K562 (cell line): ENCODE data around the gene RSPH9. TPM values are rescaled to one million over a fixed set of nuclear protein-coding genes. Genes with fewer than 3 reads are reported as not detected.

Source experiments
- BCL6 ChIP-seq: fragments of 250-450 bp; sonication (Bioruptor Pico); IDR thresholded peaks from 2 replicates; pipeline ENCODE4 v1.4.0; 2020
- CREB1 ChIP-seq, 2 experiments: sonication (generic) in 1 of 2; formaldehyde crosslinking in 1 of 2; IDR thresholded peaks; 2 replicates each; pipeline versions ENCODE4 v1.6.1 to v1.8.0; 2012 to 2022; ENCODE audit warnings: inconsistent platforms in 1 of 2, mild to moderate bottlenecking in 1 of 2, missing genetic modification reagents in 1 of 2, moderate library complexity in 1 of 2
- CREM ChIP-seq: IDR thresholded peaks from 2 replicates; pipeline ENCODE4 v1.6.1; 2014; ENCODE audit warnings: antibody characterized with exemption, low read depth
- GABPB1 ChIP-seq: sonication (generic); formaldehyde crosslinking; IDR thresholded peaks from 2 replicates; pipeline ENCODE4 v1.8.0; 2022; ENCODE audit warnings: mild to moderate bottlenecking, missing genetic modification reagents
- MAZ ChIP-seq, 2 experiments: fragments of 450-650 bp in 1 of 2; sonication (generic) in 1 of 2; formaldehyde crosslinking; IDR thresholded peaks in 1 of 2; conservative IDR thresholded peaks in 1 of 2; 2 replicates each; pipeline versions ENCODE4 v1.4.0 to v1.5.0; 2020; ENCODE audit warnings: mild to moderate bottlenecking in 1 of 2, missing genetic modification reagents in 1 of 2
- MTA1 ChIP-seq: fragments of 450-650 bp; IDR thresholded peaks from 2 replicates; pipeline ENCODE4 v1.6.1; 2017; ENCODE audit warnings: borderline replicate concordance
- NFIC ChIP-seq: fragments of 450-650 bp; IDR thresholded peaks from 2 replicates; pipeline ENCODE4 v1.6.1; 2017; ENCODE audit warnings: mild to moderate bottlenecking, inconsistent platforms
- PHB ChIP-seq: fragments of 250-450 bp; sonication (Bioruptor Pico); IDR thresholded peaks from 2 replicates; pipeline ENCODE4 v1.5.0; 2021
- PHF20 ChIP-seq: fragments of 450-650 bp; IDR thresholded peaks from 2 replicates; pipeline ENCODE4 v1.6.1; 2018; ENCODE audit not compliant: partially characterized antibody
- POLR2AphosphoS5 ChIP-seq: IDR thresholded peaks from 2 replicates; pipeline ENCODE4 v1.6.1; 2011; ENCODE audit warnings: mild to moderate bottlenecking, low read depth, low read length, moderate library complexity; ENCODE audit not compliant: control insufficient read depth, insufficient read depth
- POLR2B ChIP-seq: fragments of 450-650 bp; IDR thresholded peaks from 2 replicates; pipeline ENCODE4 v1.6.1; 2018; ENCODE audit warnings: low read depth; ENCODE audit not compliant: partially characterized antibody
- POLR2G ChIP-seq: fragments of 200-400 bp; formaldehyde crosslinking; IDR thresholded peaks from 2 replicates; pipeline ENCODE4 v1.6.1; 2017; ENCODE audit warnings: low read depth, mild to moderate bottlenecking, antibody characterized with exemption, low read length, moderate library complexity
- RAD21 ChIP-seq, 2 experiments: fragments of 250-450 bp in 1 of 2; fragments of 450-650 bp in 1 of 2; sonication (Bioruptor Pico) in 1 of 2; formaldehyde crosslinking in 1 of 2; IDR thresholded peaks in 1 of 2; conservative IDR thresholded peaks in 1 of 2; 2 replicates each; pipeline versions ENCODE4 v1.4.0 to v1.8.0; 2020 to 2022; ENCODE audit warnings: mild to moderate bottlenecking in 2 of 2, moderate library complexity in 1 of 2
- RUNX1 ChIP-seq: sonication (generic); IDR thresholded peaks from 2 replicates; pipeline ENCODE4 v1.6.1; 2016; ENCODE audit warnings: antibody characterized with exemption, low read depth
- SAFB2 ChIP-seq: fragments of 200-400 bp; formaldehyde crosslinking; IDR thresholded peaks from 2 replicates; pipeline ENCODE4 v1.6.1; 2018; ENCODE audit warnings: borderline replicate concordance, low read length, low read depth, moderate library complexity; ENCODE audit not compliant: severe bottlenecking
- SMAD1 ChIP-seq: fragments of 150-350 bp; IDR thresholded peaks from 2 replicates; pipeline ENCODE4 v1.6.1; 2014; ENCODE audit warnings: low read length, low read depth; ENCODE audit not compliant: partially characterized antibody
- SUPT5H ChIP-seq: fragments of 450-650 bp; IDR thresholded peaks from 2 replicates; pipeline ENCODE4 v1.6.1; 2016
- TEAD1 ChIP-seq, 2 experiments: fragments of 450-650 bp in 1 of 2; sonication (generic) in 1 of 2; formaldehyde crosslinking; IDR thresholded peaks; 2 replicates each; pipeline versions ENCODE4 v1.4.0 to v1.8.0; 2020 to 2022; ENCODE audit warnings: mild to moderate bottlenecking in 2 of 2, missing genetic modification reagents in 1 of 2
- TEAD4 ChIP-seq, 2 experiments: sonication (generic) in 1 of 2; formaldehyde crosslinking in 1 of 2; IDR thresholded peaks; 2 replicates each; pipeline versions ENCODE4 v1.6.1 to v1.8.0; 2012 to 2022; ENCODE audit warnings: borderline replicate concordance in 1 of 2, inconsistent platforms in 1 of 2, low read length in 1 of 2, mild to moderate bottlenecking in 1 of 2, missing genetic modification reagents in 1 of 2
- ZNF184 ChIP-seq: sonication (generic); formaldehyde crosslinking; IDR thresholded peaks from 2 replicates; pipeline ENCODE4 v1.5.0; 2020; ENCODE audit warnings: missing genetic modification reagents
- ZNF232 ChIP-seq: sonication (generic); formaldehyde crosslinking; IDR thresholded peaks from 2 replicates; pipeline ENCODE4 v1.8.0; 2022; ENCODE audit warnings: mild to moderate bottlenecking, missing genetic modification reagents
- ZNF3 ChIP-seq: fragments of 250-450 bp; sonication (Bioruptor Pico); IDR thresholded peaks from 2 replicates; pipeline ENCODE4 v1.5.0; 2021; ENCODE audit warnings: mild to moderate bottlenecking, moderate library complexity
- ZNF324 ChIP-seq: fragments of 250-450 bp; sonication (Bioruptor Pico); IDR thresholded peaks from 2 replicates; pipeline ENCODE4 v1.4.0; 2020; ENCODE audit warnings: mild to moderate bottlenecking
- ZNF354B ChIP-seq: fragments of 250-450 bp; sonication (Bioruptor Pico); IDR thresholded peaks from 2 replicates; pipeline ENCODE4 v1.4.0; 2020
- ZNF41 ChIP-seq: fragments of 250-450 bp; sonication (Bioruptor Pico); conservative IDR thresholded peaks from 2 replicates; pipeline ENCODE4 v1.4.0; 2020; ENCODE audit warnings: mild to moderate bottlenecking
- polyA plus RNA-seq, 8 experiments: library from polyadenylated mRNA; depleted of rRNA in 4 of 8; stranded (reverse) in 5 of 8; unstranded in 3 of 8; fragments of >200 nt; fragmentation: Nextera tagmentation in 2 of 8; fragmentation: Illumina TruSeq in 1 of 8; extraction: Ambion mirVana in 2 of 8; extraction: Trizol in 1 of 8; gene quantifications; 2 replicates each; pipeline versions ENCODE4 v1.2.1 to v1.2.3, GENCODE V29; 2011 to 2014; ENCODE audit warnings: inconsistent platforms in 1 of 8, missing spikeins in 1 of 8
- total RNA-seq, 7 experiments: library from RNA; depleted of rRNA in 6 of 7; stranded (reverse); fragments of >200 nt in 6 of 7; fragmentation: Illumina TruSeq in 2 of 7; extraction: Trizol in 2 of 7; gene quantifications; 2 replicates each; pipeline versions ENCODE4 v1.2.1 to v1.2.3, GENCODE V29; 2011 to 2021; ENCODE audit warnings: low replicate concordance in 1 of 7
- TF ChIP-seq, protein P1 (sequence below): fragments of 250-450 bp; sonication (Bioruptor Pico); IDR thresholded peaks from 2 replicates; pipeline ENCODE4 v1.5.1; 2021; ENCODE audit warnings: mild to moderate bottlenecking

RSPH9 gene
- total and polyA plus RNA-seq, 9 of the 15 experiments (the other 6 are each of a cell fraction or from before 2014, with no cell fraction given), result 0.05 to 0.60 (median 0.39) TPM; not detected in 6

DNA sequence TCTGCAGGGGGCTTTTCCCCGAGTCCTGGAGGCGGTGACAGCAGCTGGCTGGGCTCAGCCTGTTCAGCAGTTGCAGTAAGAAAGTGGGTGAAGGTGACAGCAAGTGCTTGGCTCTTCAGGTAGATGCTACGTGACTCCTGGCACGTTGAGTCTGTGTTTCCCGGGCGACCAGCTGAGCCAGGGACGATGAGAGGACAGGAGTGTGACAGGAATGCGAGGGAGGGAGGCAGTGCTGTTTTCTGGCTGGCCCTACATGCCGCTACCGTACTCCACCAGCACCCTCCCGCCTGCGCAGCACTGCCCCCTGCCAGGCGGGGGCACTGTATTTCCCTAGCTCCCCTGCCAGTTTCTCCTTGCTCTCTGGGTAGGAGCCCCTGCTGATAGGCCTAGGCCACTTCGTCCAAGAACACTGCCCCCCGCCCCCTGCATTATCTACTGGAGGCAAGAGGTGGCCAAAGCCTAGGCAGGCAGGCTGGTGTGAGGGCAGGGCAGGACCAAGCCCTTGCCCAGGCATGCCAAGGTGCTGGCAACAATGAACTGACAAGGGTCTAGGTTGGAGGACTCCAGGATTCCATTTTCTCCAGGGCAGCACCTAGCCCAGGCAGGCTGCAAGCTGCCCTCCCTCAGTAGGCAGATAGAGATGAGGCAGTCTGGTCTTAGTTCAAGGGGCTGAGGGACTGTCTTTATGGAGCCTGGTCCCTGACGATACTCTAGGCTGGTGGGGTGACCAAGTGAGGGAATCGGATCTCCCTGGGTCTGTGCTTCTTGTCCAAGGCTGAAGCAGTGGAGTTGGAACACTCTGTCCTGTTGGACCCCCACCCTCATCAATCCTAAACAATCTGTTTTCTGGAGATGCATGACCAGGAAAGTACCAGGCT is 23.6 kb downstream of the RSPH9 start (continued):
- TF ChIP-seq ZNF324 (CRISPR knock-in tag), result no peak
- no peak for TF ChIP-seq SMAD1
- peak in 1 of 2 experiments; percentile 65; a peak in 2 of 4 replicates for TF ChIP-seq MAZ (CRISPR knock-in tag; conservative IDR thresholded peaks at IDR 0.05 in 1 of 2, IDR thresholded peaks at IDR 0.05 in 1 of 2)
- TF ChIP-seq RUNX1, result 0 out of 2 replicates have a peak, but pooled peaks have one; percentile 19
- TF ChIP-seq SUPT5H, result peak; percentile 56
- TF ChIP-seq ZNF184 (CRISPR knock-in tag), result no peak
- no peak for TF ChIP-seq BCL6 (CRISPR knock-in tag)
- TF ChIP-seq CREM, result peak; percentile 14; the same call in 1 of the 2 replicates
- TF ChIP-seq ZNF41 (CRISPR knock-in tag), result no peak
- peak; percentile 38 to 55; a peak in 3 of 4 replicates for TF ChIP-seq RAD21 (CRISPR knock-in tag; conservative IDR thresholded peaks at IDR 0.05 in 1 of 2, IDR thresholded peaks at IDR 0.05 in 1 of 2)
- peak; percentile 50 for TF ChIP-seq POLR2B
- no peak for TF ChIP-seq ZNF3 (CRISPR knock-in tag)
- TF ChIP-seq POLR2AphosphoS5, result peak; percentile 38
- TF ChIP-seq MTA1, result no peak
- TF ChIP-seq PHF20, result no peak
- TF ChIP-seq ZNF232, result peak; percentile 50; the same call in 1 of the 2 replicates
- TF ChIP-seq, protein P1, sequence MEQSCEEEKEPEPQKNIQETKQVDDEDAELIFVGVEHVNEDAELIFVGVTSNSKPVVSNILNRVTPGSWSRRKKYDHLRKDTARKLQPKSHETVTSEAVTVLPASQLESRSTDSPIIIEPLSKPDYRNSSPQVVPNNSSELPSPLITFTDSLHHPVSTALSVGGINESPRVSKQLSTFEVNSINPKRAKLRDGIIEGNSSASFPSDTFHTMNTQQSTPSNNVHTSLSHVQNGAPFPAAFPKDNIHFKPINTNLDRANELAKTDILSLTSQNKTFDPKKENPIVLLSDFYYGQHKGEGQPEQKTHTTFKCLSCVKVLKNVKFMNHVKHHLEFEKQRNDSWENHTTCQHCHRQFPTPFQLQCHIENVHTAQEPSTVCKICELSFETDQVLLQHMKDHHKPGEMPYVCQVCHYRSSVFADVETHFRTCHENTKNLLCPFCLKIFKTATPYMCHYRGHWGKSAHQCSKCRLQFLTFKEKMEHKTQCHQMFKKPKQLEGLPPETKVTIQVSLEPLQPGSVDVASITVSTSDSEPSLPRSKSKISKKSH (CRISPR knock-in tag), result no peak
- TF ChIP-seq NFIC, result peak; percentile 31; the same call in 1 of the 2 replicates
- no peak for TF ChIP-seq SAFB2
- TF ChIP-seq TEAD4 (IDR thresholded peaks at IDR 0.05; ENCODE audit: low read length), result peak; percentile 50; the same call in 1 of the 2 replicates
- TF ChIP-seq TEAD4 (CRISPR knock-in tag; IDR thresholded peaks at IDR 0.05; ENCODE audit: borderline replicate concordance), result no peak
- peak; percentile 1; the same call in 1 of the 2 replicates for TF ChIP-seq GABPB1 (CRISPR knock-in tag)
- TF ChIP-seq CREB1 (IDR thresholded peaks at IDR 0.05), result no peak; the same call in none of the 2 replicates
- peak; percentile 5; the same call in 1 of the 2 replicates for TF ChIP-seq CREB1 (CRISPR knock-in tag; IDR thresholded peaks at IDR 0.05)
- TF ChIP-seq TEAD1 (CRISPR knock-in tag; IDR thresholded peaks at IDR 0.05), result peak in 1 of 2 experiments; percentile 23; a peak in 1 of 4 replicates
- peak; percentile 74 for TF ChIP-seq POLR2G
- no peak for TF ChIP-seq ZNF354B
- TF ChIP-seq PHB (CRISPR knock-in tag), result 0 out of 2 replicates have a peak, but pooled peaks have one; percentile 46
